GM12874 (cell line): ENCODE data around the gene PCOLCE2.

Experiments
- CTCF ChIP-seq: IDR thresholded peaks from 2 replicates; pipeline ENCODE4 v1.5.1; 2011; ENCODE audit warnings: low read depth, mild to moderate bottlenecking, control low read depth, low read length, moderate library complexity; ENCODE audit not compliant: insufficient read depth

The PCOLCE2 gene

GRCh38 chr3:142889212-142890014, 530 bp upstream of the PCOLCE2 start:
- TF ChIP-seq CTCF, result no peak

GRCh38 chr3:142888099-142888480, 793 bp downstream of the PCOLCE2 start:
- TF ChIP-seq CTCF, result no peak

GRCh38 chr3:142886940-142887339, 1.9 kb downstream of the PCOLCE2 start:
- TF ChIP-seq CTCF, result no peak

GRCh38 chr3:142886021-142886420, 2.9 kb downstream of the PCOLCE2 start:
- no peak for TF ChIP-seq CTCF

GRCh38 chr3:142884531-142884930, 4.4 kb downstream of the PCOLCE2 start:
- no peak for TF ChIP-seq CTCF

- TF ChIP-seq CTCF, result no peak
Observed at GRCh38 chr3:142881445-142882224, 7.2 kb downstream of the PCOLCE2 start.

- TF ChIP-seq CTCF, result no peak
Observed at GRCh38 chr3:142878649-142879300, 10.1 kb downstream of the PCOLCE2 start.
